HT-29 (cell line): ENCODE data around the gene FAP. TPM values are rescaled to one million over a fixed set of nuclear protein-coding genes. Genes with fewer than 3 reads are reported as not detected.
A peak's percentile ranks its signal among the peaks of the same experiment; 100 is the strongest.

ENCODE experiments used
- DNase-seq: peaks from one replicate; pipeline ENCODE4 v3.0.0-alpha.2; 2015; ENCODE audit warnings: low spot score
- total RNA-seq: library from RNA; depleted of rRNA; stranded (reverse); fragments of >200 nt; shearing (Covaris generic); gene quantifications from 2 replicates; pipeline ENCODE4 v1.2.3, GENCODE V29; 2014

FAP gene
- total RNA-seq, 1 experiment from 2014 or later: not detected

- no peak for DNase-seq
Measured at GRCh38 chr2:162242586-162243280, 512 bp downstream of the FAP start.

DNA sequence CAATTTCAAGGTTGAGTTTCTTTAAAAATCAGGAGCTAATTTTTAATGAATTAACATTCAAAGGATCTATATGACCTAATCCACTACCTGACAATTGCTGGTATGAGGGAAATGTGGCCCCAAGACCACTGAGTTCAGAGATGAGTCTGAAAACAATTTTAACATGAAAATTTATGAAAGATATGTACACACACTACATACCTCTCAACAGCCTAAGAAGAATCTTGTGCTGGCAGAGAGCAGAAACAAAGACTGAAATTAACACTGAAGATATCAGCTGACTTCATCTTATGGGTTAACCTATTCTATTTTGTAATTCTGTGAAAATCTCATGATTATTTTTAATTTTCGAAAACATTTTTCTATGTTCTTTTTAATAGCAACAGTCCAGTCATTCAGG lies 1.7 kb downstream of the FAP start:
- no peak for DNase-seq

DNA sequence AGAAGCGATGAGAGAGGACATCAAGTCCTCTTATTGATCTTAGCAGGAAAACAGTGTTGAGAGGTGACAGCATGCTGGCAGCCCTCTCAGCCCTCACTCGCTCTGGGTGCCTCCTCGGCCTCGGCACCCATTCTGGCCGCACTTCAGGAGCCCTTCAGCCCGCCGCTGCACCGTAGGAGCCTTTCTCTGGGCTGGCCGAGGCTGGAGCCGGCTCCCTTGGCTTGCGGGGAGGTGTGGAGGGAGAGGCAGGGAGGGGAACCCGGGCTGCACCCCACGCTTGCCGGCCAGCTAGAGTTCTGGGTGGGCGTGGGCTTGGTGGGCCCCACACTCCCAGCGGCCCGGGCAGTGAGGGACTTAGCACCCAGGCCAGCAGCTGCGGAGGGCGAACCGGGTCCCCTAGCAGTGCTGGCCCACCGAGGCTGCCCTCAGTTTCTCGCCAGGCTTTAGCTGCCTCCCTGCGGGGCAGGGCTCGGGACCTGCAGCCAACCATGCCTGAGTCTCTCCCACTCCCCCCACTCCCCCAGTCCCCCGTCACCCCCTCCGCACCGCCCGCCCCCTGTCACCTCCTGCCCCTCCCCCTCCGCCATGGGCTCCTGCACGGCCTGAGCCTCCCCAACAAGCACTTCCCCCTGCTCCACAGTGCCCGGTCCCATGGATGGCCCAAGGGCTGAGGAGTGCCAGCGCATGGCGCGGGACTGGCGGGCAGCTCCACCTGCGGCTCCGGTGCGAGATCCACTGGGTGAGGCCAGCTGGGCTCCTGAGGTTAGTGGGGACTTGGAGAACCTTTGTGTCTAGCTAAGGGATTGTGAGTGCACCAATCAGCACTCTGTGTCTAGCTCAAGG lies 8.4 kb downstream of the FAP start:
- DNase-seq: no peak

DNA sequence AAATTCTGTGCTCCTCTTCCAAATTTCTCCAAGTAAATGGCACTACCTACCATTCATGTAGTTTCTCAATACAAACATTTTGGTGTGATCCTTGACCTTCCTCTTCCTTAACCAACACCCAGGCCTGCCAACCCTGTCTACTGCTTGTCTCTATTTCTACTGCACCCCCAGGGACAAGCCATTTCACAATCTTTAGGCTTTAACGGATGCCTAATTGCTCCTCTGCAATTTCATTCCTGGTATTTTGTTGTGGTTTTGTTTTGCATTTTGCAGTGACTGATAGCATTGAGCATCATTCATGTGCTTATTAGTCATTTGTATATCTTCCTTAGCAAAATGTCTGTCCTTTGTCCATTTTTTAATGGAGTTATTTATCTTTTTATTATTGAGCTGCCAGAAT lies 10.0 kb downstream of the FAP start:
- DNase-seq: no peak

GRCh38 chr2:162232671-162233070 lies 10.6 kb downstream of the FAP start:
- DNase-seq: no peak

- no peak for DNase-seq
Measured at GRCh38 chr2:162232027-162232426, 11.2 kb downstream of the FAP start.

DNA sequence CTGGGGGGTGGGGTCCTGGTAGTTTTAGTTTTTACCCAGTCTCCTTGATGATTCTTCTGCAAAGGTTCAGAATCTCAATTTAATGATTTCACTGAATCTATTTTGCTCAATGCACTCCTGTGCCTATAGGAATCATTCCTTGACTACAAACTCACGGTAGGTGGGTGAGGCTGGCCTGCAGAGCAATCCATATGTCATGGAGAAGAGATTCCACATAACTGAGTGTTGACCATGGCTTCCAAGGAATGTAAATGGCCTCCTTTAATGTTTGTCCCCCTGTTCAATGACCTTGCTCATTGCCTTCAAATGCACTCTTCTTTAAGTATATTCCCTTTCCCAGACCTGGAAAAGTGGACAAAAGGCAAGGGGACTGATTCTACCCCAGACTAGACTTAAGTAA lies 12.5 kb downstream of the FAP start:
- no peak for DNase-seq

GRCh38 chr2:162226836-162227235 lies 16.4 kb downstream of the FAP start:
- no peak for DNase-seq

DNA sequence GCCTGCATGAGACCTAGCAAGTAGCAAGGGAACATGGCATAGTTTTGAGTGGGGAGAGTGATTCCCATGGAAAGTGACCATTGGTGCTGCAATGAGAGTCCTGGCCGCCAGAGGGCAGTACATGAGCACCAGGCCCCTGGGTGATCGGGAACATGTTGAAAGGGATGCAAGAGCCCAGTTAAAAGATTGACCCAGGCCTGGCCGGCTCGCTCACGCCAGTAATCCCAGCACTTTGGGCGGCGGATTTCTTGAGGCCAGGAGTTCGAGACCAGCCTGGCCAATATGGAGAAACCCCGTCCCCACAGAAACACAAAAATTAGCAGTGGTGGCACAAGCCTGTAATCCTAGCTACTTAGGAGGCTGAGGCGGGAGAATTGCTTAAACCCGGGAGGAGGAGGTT lies 22.2 kb downstream of the FAP start:
- DNase-seq: peak; percentile 79

- no peak for DNase-seq
Measured at GRCh38 chr2:162220368-162220767, 22.9 kb downstream of the FAP start.

- DNase-seq: no peak
Measured at GRCh38 chr2:162219426-162219825, 23.8 kb downstream of the FAP start.

DNA sequence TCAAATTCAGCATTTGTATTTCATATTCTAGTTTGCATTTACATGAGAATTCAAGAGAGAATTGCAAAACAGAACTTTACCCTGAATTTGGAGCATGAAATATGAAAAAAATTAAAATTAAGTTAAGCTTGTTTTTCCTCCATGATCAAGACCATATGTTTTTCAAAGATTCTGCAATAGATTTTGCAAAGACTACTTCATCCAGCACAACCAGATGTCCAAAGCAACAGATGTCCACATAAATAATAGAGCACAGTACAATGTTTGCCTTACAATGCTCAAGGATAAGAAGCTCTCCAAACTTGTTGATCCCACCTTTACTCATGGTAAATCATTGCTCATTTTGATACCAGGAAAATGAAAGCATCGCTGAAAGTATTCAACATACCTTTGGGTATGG lies 25.6 kb downstream of the FAP start:
- DNase-seq: no peak

- no peak for DNase-seq
Measured at GRCh38 chr2:162215162-162215561, 28.1 kb downstream of the FAP start.

- no peak for DNase-seq
Measured at GRCh38 chr2:162212366-162212765, 30.9 kb downstream of the FAP start.

DNA sequence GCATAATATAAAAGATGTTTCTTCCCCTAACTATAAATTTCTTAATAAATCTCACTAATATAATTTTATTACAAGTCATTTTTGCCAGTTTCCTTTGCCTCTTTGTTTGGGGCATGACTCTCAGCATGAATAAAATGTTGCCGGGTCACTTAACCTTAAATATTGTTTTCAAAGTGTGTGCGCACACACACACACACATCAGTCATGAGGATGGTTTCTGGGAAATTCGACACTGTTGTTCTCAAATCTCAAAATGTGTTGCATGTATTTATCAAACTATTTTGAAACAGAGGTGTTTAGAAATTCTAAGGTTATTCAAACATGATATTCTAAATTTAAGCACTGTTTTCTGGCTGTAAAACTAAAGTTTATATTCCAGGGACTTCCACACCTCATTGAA lies 31.5 kb downstream of the FAP start:
- DNase-seq: no peak

DNA sequence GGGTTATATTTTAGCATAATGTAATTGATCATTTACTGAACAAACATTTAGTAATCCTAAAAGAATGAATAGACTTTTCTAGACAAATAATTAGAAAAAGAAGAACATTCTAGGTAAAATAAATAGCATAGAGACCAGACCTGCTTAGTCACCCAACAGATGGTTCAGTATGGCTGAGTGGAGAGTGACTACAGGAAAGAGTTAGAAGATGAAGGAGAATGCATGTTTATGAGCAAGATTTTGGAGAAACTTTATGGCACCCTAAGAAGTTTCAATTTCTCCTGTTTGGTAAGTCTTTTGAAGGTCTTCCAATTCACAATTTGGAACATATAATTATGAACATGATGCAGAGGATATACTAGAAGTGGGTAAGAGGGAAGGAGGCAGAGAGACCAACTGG lies 32.9 kb downstream of the FAP start:
- no peak for DNase-seq

DNA sequence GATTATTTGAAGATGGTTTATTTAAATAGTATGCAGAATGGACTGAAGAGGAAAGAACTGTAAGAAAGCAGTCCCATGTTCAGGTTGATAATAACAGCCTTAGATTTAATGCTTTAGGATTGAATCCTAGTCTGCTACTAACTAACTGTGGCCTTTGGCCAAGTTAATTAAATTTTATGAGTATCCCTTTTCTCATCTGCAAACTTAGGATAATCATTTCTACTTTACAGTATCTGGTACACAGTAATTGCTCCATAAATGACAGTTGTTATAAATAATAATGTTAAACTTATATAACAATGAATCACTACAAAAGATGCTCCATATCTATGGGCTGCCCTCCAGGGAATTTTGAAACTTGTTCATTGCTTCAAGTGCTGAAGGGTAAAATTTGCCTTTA lies 41.0 kb downstream of the FAP start:
- no peak for DNase-seq

DNA sequence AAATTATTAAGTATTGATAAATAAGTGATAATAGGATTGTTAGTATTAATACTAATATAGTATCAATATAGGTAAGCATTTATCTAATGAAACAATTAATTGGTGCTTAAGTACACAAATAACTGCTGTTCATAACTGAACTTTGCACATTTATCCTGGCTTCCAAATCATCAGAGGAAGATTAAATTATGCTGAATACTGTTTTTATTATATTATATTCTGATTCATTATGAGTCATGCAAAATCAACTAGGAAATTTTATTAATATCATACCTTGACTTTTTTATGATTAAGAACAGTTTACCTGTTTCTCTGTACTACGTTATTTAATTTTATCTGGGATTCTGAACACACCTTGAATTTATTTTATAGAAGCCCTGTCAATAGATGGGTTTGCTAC lies 42.6 kb downstream of the FAP start:
- no peak for DNase-seq

- DNase-seq: no peak
Measured at GRCh38 chr2:162199913-162200312, 43.3 kb downstream of the FAP start.

DNA sequence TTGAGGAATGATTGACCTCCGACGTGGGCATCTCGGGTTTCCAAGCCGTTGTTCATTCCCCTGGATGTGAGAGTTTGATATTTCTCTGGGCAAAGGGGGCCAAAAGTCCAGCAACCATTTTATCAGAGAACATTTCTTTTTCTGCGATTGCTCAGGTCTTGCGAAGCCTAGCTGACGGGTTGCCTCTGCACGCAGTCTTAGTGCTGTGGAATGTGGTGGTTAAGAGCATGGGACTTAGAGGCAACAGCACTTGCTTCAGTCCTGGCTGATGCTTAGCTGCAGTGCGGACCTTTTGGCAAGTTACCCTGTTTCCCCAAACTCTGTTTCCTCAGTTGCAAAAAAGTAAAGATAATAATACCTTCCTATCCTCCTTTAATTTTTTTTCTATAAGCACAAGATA lies 45.0 kb downstream of the FAP start:
- DNase-seq: no peak

GRCh38 chr2:162197069-162197825 lies 46.0 kb downstream of the FAP start:
- no peak for DNase-seq

DNA sequence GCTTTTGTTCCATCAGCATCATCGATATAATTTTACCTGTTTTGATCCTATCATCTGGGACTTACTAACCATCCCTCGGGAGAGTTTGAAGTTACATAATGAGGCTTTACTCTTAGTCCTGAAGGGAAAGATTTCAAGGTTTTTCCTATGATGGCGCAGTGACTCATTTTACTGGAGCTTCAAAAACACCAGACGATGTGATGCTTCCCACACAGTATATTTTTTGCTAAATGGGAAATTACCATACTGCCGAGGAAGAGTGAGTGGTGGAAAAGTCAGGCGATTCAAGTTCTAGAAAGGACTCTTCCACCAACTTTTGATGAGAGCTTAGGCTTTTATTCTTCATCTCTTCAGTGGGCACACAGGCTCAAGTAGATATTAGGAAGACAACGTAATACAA lies 46.6 kb downstream of the FAP start:
- DNase-seq: no peak

DNA sequence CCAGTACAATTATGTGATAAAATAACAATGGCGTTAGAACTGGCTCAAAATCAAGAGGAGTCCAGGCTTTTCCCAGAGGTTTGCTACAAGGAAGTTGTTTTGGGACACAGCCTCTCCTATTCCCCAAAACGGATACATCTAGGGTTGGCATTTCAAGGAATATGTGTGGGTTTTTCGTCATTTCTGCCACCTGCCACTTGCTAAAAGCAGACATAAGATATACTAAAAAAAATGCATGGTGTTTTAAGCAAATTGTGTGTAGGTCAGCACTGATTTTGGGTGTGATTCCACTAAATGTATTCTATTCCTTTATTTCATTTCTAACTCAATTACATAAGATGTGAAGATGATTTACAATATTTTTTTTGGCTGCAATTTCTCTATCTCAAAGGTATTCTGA lies 54.8 kb downstream of the FAP start:
- no peak for DNase-seq
